Sigmoid colon (tissue), 4 donors: ENCODE measurements around the gene ATF6.

Experiments
- CTCF ChIP-seq, 4 experiments: fragments of 450-650 bp in 3 of 4; fragments of 200-600 bp in 1 of 4; IDR thresholded peaks; one replicate each; pipeline ENCODE4 v1.5.1; 2016 to 2019; ENCODE audit warnings: antibody characterized with exemption in 4 of 4, mild to moderate bottlenecking in 3 of 4, moderate library complexity in 2 of 4
- POLR2AphosphoS5 ChIP-seq, 4 donors: sonication (generic); formaldehyde crosslinking; IDR thresholded peaks; one replicate each; pipeline ENCODE4 v1.6.1; 2017; ENCODE audit warnings: antibody characterized with exemption in 4 of 4

GRCh38 chr1:161863549-161863948, 97.4 kb downstream of the ATF6 start:
- TF ChIP-seq CTCF (IDR thresholded peaks at IDR 0.05), result no peak
- no peak for TF ChIP-seq POLR2AphosphoS5 (IDR thresholded peaks at IDR 0.05)
